H9 (cell line): ENCODE results near the gene TPD52L1. TPM values are rescaled to one million over a fixed set of nuclear protein-coding genes. Genes with fewer than 3 reads are reported as not detected.

Experiments used
- DNase-seq: peaks from one replicate; pipeline ENCODE4 v3.0.0-alpha.2; 2017
- H2AFZ ChIP-seq: one replicate; pipeline ENCODE4 v1.6.1; 2013; ENCODE audit warnings: mild to moderate bottlenecking, low read length, control low read depth, moderate library complexity
- H2AK5ac ChIP-seq: 2 replicates; pipeline ENCODE4 v1.6.1; 2013; ENCODE audit warnings: low read length, control low read depth, mixed read lengths; ENCODE audit not compliant: insufficient read length
- H2BK120ac ChIP-seq: one replicate; pipeline ENCODE4 v1.6.1; 2013; ENCODE audit warnings: low read depth, mild to moderate bottlenecking, low read length, control low read depth, inconsistent platforms; ENCODE audit not compliant: poor library complexity, severe bottlenecking
- H2BK12ac ChIP-seq: 2 replicates; pipeline ENCODE4 v1.6.1; 2013; ENCODE audit warnings: low read length, control low read depth, mixed read lengths, low read depth; ENCODE audit not compliant: insufficient read length
- H2BK15ac ChIP-seq: 2 replicates; pipeline ENCODE4 v1.6.1; 2013; ENCODE audit warnings: low read depth, low read length, control low read depth
- H2BK20ac ChIP-seq: one replicate; pipeline ENCODE4 v1.6.1; 2013; ENCODE audit warnings: low read depth, mild to moderate bottlenecking, low read length, control low read depth, inconsistent platforms; ENCODE audit not compliant: poor library complexity, severe bottlenecking
- H2BK5ac ChIP-seq: 2 replicates; pipeline ENCODE4 v1.6.1; 2013; ENCODE audit warnings: low read length, control low read depth, mixed read lengths; ENCODE audit not compliant: insufficient read length
- H3K14ac ChIP-seq: 2 replicates; pipeline ENCODE4 v1.6.1; 2013; ENCODE audit warnings: low read length, control low read depth; ENCODE audit not compliant: insufficient read depth
- H3K18ac ChIP-seq: 2 replicates; pipeline ENCODE4 v1.6.1; 2013; ENCODE audit warnings: low read depth, mild to moderate bottlenecking, mixed read lengths, low read length, control low read depth; ENCODE audit not compliant: insufficient read length
- H3K23ac ChIP-seq: 2 replicates; pipeline ENCODE4 v1.6.1; 2013; ENCODE audit warnings: low read length, control low read depth, mixed read lengths, low read depth; ENCODE audit not compliant: insufficient read length
- H3K23me2 ChIP-seq: 2 replicates; pipeline ENCODE4 v1.6.1; 2013; ENCODE audit warnings: low read depth, mild to moderate bottlenecking, mixed read lengths, low read length, control low read depth; ENCODE audit not compliant: insufficient read length, poor library complexity, severe bottlenecking
- H3K27ac ChIP-seq: 2 replicates; pipeline ENCODE4 v1.5.1; 2013; ENCODE audit warnings: low read length, control low read depth, mixed read lengths, low read depth; ENCODE audit not compliant: insufficient read length
- H3K27me3 ChIP-seq: 2 replicates; pipeline ENCODE4 v1.6.1; 2013; ENCODE audit warnings: low read length, control low read depth, inconsistent platforms; ENCODE audit not compliant: insufficient read depth
- H3K4ac ChIP-seq: 2 replicates; pipeline ENCODE4 v1.6.1; 2013; ENCODE audit warnings: low read depth, mild to moderate bottlenecking, control low read depth, inconsistent platforms, low read length, moderate library complexity
- H3K4me1 ChIP-seq: 2 replicates; pipeline ENCODE4 v1.6.1; 2013; ENCODE audit warnings: low read length, control low read depth, inconsistent platforms; ENCODE audit not compliant: insufficient read depth
- H3K4me2 ChIP-seq: 2 replicates; pipeline ENCODE4 v1.6.1; 2013; ENCODE audit warnings: low read length, control low read depth, mixed read lengths; ENCODE audit not compliant: insufficient read length, insufficient read depth
- H3K56ac ChIP-seq: 2 replicates; pipeline ENCODE4 v1.6.1; 2013; ENCODE audit warnings: low read depth, mild to moderate bottlenecking, mixed read lengths, low read length, control low read depth; ENCODE audit not compliant: insufficient read length
- H3K79me1 ChIP-seq: 2 replicates; pipeline ENCODE4 v1.6.1; 2013; ENCODE audit warnings: low read depth, mild to moderate bottlenecking, moderate library complexity, low read length, control low read depth, inconsistent platforms; ENCODE audit not compliant: insufficient read depth, poor library complexity, severe bottlenecking
- H3K79me2 ChIP-seq: 2 replicates; pipeline ENCODE4 v1.6.1; 2013; ENCODE audit warnings: low read length, control low read depth, inconsistent platforms; ENCODE audit not compliant: insufficient read depth
- H3K9ac ChIP-seq: 2 replicates; pipeline ENCODE4 v1.6.1; 2013; ENCODE audit warnings: low read length, control low read depth, mixed read lengths; ENCODE audit not compliant: insufficient read length; ENCODE audit errors: extremely low read depth
- H3K9me3 ChIP-seq: one replicate; pipeline ENCODE4 v1.6.1; 2013; ENCODE audit warnings: low read depth, low read length, inconsistent platforms; ENCODE audit not compliant: control insufficient read depth
- H3T11ph ChIP-seq: one replicate; pipeline ENCODE4 v1.6.1; 2013; ENCODE audit warnings: mild to moderate bottlenecking, low read length, control low read depth, inconsistent platforms
- H4K20me1 ChIP-seq: one replicate; pipeline ENCODE4 v1.6.1; 2013; ENCODE audit not compliant: control insufficient read depth, insufficient read length, insufficient read depth
- H4K5ac ChIP-seq: 2 replicates; pipeline ENCODE4 v1.6.1; 2013; ENCODE audit warnings: low read depth, mild to moderate bottlenecking, mixed read lengths, low read length, control low read depth; ENCODE audit not compliant: insufficient read length
- H4K8ac ChIP-seq: replicated peaks from 2 replicates; pipeline ENCODE4 v1.6.1; 2013; ENCODE audit warnings: low read length, control low read depth, mixed read lengths, low read depth; ENCODE audit not compliant: insufficient read length
- H4K91ac ChIP-seq: 2 replicates; pipeline ENCODE4 v1.6.1; 2013; ENCODE audit warnings: low read depth, mild to moderate bottlenecking, moderate library complexity, mixed read lengths, low read length, control low read depth; ENCODE audit not compliant: insufficient read length
- H3K27ac Mint-ChIP-seq, 3 experiments: 2 replicates in 2 of 3; 3 replicates in 1 of 3; pipeline ENCODE4 v1.8.0; 2020 to 2021; ENCODE audit warnings: mixed read lengths in 3 of 3, mild to moderate bottlenecking in 1 of 3, moderate library complexity in 1 of 3
- H3K27me3 Mint-ChIP-seq: 2 replicates; pipeline ENCODE4 v1.8.0; 2021; ENCODE audit warnings: low read depth, mild to moderate bottlenecking, moderate library complexity, mixed read lengths
- H3K36me3 Mint-ChIP-seq, 3 experiments: 2 replicates in 2 of 3; 3 replicates in 1 of 3; pipeline ENCODE4 v1.8.0; 2020 to 2021; ENCODE audit warnings: low read depth in 3 of 3, mixed read lengths in 3 of 3; ENCODE audit not compliant: insufficient read depth in 1 of 3
- H3K4me1 Mint-ChIP-seq, 2 experiments: 2 replicates each; pipeline ENCODE4 v1.8.0; 2020; ENCODE audit warnings: mixed read lengths in 2 of 2
- H3K4me3 Mint-ChIP-seq, 2 experiments: 2 replicates in 1 of 2; 3 replicates in 1 of 2; pipeline ENCODE4 v1.8.0; 2020 to 2021; ENCODE audit warnings: mild to moderate bottlenecking in 2 of 2, mixed read lengths in 2 of 2, moderate library complexity in 1 of 2
- H3K9me3 Mint-ChIP-seq, 2 experiments: 2 replicates in 1 of 2; 3 replicates in 1 of 2; pipeline ENCODE4 v1.8.0; 2020; ENCODE audit warnings: mild to moderate bottlenecking in 2 of 2, mixed read lengths in 2 of 2, moderate library complexity in 1 of 2
- CTCF ChIP-seq: fragments of 200-600 bp; sonication (generic); conservative IDR thresholded peaks from 3 replicates; pipeline ENCODE4 v1.8.0; 2021; ENCODE audit warnings: antibody characterized with exemption, mild to moderate bottlenecking
- WGBS: extraction: QIAGEN DNeasy Blood & Tissue Kit; methylation state at CpG from one replicate; pipeline ENCODE4 v1.1.7; 2013; ENCODE audit warnings: missing lambda C conversion rate, low lambda C conversion rate, mixed read lengths; ENCODE audit not compliant: insufficient read length; ENCODE audit errors: extremely low coverage; 5-methylcytosine and 5-hydroxymethylcytosine counted together
- total RNA-seq: library from RNA; stranded (reverse); gene quantifications from 2 replicates; pipeline ENCODE4 v1.2.1, GENCODE V29; 2021

TPD52L1 gene
- total RNA-seq, 1 experiment from 2014 or later: 6.6 TPM

DNA sequence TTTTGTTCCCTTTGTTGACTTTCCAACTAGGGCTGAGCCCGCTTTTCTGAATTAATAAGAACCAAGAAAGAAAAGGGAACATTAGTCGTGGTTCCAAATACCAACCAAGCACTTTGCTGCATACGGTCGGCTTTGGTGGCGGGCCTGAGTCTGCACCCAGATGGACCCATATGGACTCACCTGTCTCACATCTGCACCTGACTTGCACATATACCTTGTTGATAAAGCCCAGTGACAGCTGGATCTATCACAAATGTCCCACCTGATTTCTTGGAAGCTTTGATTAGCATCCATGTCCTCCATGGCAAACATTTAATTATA lies 39.0 kb downstream of the TPD52L1 start:
- H3K4me2 ChIP-seq: no peak overlapping the region
- H2BK20ac ChIP-seq: no peak overlapping the region
- H3K79me1 ChIP-seq: no peaks in the 10 kb centered on the region
- H3K9me3 Mint-ChIP-seq: no peaks in the 10 kb centered on the region
- H2AK5ac ChIP-seq: no peak overlapping the region
- H3K4me3 Mint-ChIP-seq: no peak overlapping the region
- 0 out of 3 replicates have a peak, but pooled peaks have one; percentile 5 for TF ChIP-seq CTCF
- H4K5ac ChIP-seq: no peak overlapping the region
- no peaks in the 10 kb centered on the region for H3K9me3 ChIP-seq
- H3K4me1 ChIP-seq: no peaks in the 10 kb centered on the region; the same call in 1 of the 2 replicates
- no peaks in the 10 kb centered on the region for H3K23me2 ChIP-seq
- H3K79me2 ChIP-seq: no peaks in the 10 kb centered on the region; the same call in 1 of the 2 replicates
- H3K18ac ChIP-seq: no peak overlapping the region
- H3K56ac ChIP-seq: no peak overlapping the region
- H4K20me1 ChIP-seq: no peaks in the 10 kb centered on the region
- no peak overlapping the region for H2BK5ac ChIP-seq
- H3K36me3 Mint-ChIP-seq: no peaks in the 10 kb centered on the region
- no peaks in the 10 kb centered on the region for H3K27me3 ChIP-seq
- H3K4me1 Mint-ChIP-seq: peaks cover 14 to 17% of the 10 kb centered on the region in 2 experiments
- H3T11ph ChIP-seq: no peak overlapping the region
- no peak overlapping the region for H2BK15ac ChIP-seq
- no peak overlapping the region for H3K9ac ChIP-seq
- no peak overlapping the region for H3K27ac Mint-ChIP-seq
- no CpG with 5 or more reads among the region's 5 CpGs for WGBS
- no peak overlapping the region for H3K27ac ChIP-seq
- H2AFZ ChIP-seq: no peak overlapping the region
- H4K91ac ChIP-seq: no peak overlapping the region
- no peak overlapping the region for H4K8ac ChIP-seq
- no peak overlapping the region for H3K4ac ChIP-seq
- no peak overlapping the region for H2BK12ac ChIP-seq
- no peak overlapping the region for H3K23ac ChIP-seq
- no peak overlapping the region for H2BK120ac ChIP-seq
- DNase-seq: no peak
- no peak overlapping the region for H3K14ac ChIP-seq
- H3K27me3 Mint-ChIP-seq: no peaks in the 10 kb centered on the region; the same call in 1 of the 2 replicates
